ENCODE measurements around the gene MIGA1. TPM values are rescaled to one million over a fixed set of nuclear protein-coding genes. Genes with fewer than 3 reads are reported as not detected.
"Not testable (repeated sequence)": the region's sequence is repeated elsewhere in the genome, so short reads cannot be mapped to it uniquely, and the experiment has no call there.

Gene MIGA1
- total RNA-seq, 1 donor from 2014 or later: 9.7 TPM

GRCh38 chr1:77888081-77888780, 108.8 kb downstream of the MIGA1 start, which contains the start of gene NEXN:
Gene NEXN, plus strand, starts transcription at chr1:77888624. Its CDS starts 27,483 bp downstream, at chr1:77916107.
- ATAC-seq (peak; percentile 91), DNase-seq (peak; percentile 94)
- intact Hi-C loops (cut with micrococcal nuclease): loop anchor here (5.0 kb wide), 1 partner anchor 56 kb away; no protein-coding TSS in a partner anchor

DNA sequence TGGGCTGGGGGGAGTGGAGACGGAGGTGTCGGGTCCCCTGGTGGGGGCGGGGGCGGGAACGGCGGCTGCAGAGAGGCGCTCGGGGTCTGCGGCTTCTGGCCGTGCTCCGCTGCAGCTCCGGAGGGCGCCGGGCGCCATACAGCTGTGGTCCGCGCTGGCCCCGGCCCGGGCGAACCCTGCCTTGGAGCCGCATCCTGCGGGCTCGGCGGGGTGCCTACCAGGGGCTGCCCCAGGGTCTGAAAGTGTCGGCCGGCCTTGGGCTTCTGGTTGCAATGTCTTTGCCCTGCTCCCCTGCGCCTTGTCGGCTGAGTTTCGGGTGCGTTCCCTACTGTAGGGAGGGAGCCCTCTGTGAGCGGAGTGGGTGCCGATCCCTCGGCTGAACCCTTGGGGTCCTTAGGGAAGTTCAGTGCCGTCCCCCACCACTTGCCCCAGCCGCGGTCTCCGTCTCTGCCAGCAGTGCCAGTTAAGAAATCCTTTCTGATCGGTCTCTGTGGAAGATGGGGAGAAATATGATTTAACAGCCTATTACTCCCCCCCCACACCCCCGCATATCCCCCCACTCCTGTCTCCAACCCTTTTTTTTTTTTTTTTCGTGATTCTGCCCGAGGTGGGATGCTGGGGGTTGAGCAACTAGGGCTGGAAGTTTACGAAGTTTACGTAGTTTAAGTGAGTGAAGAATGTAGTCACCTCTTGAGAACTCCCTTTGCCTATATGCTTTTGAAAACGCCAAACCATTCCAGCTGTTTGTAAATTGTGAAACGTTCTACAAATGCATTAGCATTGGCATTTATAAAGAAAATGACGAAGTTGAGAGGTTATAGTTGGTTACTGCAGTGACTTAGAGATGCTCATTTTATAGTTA, 109.6 kb downstream of the MIGA1 start:
- intact Hi-C loops (cut with micrococcal nuclease): loop anchor here (5.0 kb wide), 1 partner anchor 57 kb away; no protein-coding TSS in a partner anchor
- no peak for DNase-seq
- ATAC-seq: peak; percentile 51

DNA sequence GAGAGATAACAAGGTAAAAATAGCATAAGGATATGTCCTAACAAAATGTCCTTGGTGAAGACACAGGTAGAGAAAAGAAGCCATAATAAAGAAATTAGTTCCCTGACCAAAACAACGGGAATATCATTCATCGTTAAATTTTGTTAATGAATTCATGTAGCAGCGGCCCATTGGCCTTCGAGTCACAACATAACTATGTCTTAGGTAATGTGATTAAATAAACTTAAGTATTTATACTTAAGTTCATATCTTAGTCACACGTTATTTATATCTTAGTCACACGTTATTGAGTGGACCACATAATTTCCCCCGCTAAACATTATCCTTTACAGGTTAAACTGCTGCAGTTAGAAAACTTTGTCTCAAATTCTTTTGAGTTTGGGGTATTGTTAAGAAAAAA, 110.2 kb downstream of the MIGA1 start:
- DNase-seq: no peak
- ATAC-seq: peak; percentile 20
- intact Hi-C loops (cut with micrococcal nuclease): loop anchor here (5.0 kb wide), 1 partner anchor 57 kb away; no protein-coding TSS in a partner anchor

GRCh38 chr1:77891200-77891599, 111.8 kb downstream of the MIGA1 start:
- intact Hi-C loops (cut with micrococcal nuclease): no loop called here
- no peak for DNase-seq
- no peak for ATAC-seq

DNA sequence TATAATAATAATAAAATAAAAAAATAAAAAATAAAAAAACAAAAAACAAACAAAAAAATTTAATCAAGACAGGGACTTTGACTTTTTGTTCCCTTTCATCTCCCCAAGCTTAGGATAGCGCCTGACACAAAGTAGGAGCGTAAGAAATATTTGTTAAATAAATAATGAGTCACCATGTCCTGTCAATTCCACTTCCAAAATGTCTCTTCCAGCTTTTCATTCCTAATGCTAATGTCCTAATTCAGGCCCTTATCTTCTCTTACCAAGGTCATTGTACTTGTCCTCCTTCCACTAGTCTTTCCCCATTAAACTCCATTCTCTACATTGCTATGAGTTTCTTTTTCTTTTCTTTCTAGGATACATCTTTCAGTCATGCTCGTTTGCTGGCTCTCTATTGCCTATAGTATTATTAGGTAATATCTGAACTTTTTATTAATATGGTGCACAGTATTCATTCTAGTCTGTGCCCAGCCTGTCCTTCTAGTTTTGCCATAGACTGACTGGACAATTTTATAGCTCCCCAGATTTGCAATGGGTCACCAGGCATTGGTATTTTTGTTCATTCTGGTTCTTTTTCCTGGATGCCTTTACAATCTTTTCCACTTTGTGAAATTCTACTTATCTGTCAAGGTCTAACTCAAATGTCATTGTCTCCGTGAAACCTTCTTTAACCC, 120.3 kb downstream of the MIGA1 start:
- intact Hi-C loops (cut with micrococcal nuclease): no loop called here
- DNase-seq (no peak), ATAC-seq (peak; percentile 70)

- no peak for DNase-seq
- ATAC-seq: peak; percentile 61
- intact Hi-C loops (cut with micrococcal nuclease): no loop called here
These were observed 121.3 kb downstream of the MIGA1 start for GRCh38 chr1:77900687-77901293.

- no peak for DNase-seq
- intact Hi-C loops (cut with micrococcal nuclease): no loop called here
- ATAC-seq: peak; percentile 16
These were observed 126.2 kb downstream of the MIGA1 start for GRCh38 chr1:77905603-77906002.

DNA sequence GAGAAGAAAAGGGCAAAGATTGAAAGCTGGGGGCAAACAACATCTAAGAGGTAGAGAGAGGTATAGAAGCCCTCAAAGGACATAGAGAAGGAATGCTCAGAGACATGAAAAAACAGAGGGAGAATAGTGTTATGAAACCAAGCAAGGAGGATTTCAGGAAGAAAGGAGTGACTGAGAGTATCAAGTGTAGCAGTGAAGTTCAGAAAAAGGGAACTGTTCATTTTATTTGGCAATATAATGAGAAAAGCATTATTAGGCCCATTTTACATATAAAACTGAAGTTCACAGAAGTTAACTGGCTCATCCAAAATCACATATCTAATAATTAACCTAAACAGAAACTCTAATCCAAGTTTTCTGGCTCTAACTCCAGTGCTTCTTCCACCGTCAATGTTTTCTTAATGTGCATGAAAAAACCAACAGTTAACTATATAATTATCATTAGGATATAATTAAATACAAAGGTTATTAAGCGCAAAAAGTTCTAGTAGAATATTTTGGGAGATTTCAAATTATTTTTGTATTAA, 126.6 kb downstream of the MIGA1 start:
- intact Hi-C loops (cut with micrococcal nuclease): no loop called here
- ATAC-seq: peak; percentile 6
- DNase-seq: no peak

DNA sequence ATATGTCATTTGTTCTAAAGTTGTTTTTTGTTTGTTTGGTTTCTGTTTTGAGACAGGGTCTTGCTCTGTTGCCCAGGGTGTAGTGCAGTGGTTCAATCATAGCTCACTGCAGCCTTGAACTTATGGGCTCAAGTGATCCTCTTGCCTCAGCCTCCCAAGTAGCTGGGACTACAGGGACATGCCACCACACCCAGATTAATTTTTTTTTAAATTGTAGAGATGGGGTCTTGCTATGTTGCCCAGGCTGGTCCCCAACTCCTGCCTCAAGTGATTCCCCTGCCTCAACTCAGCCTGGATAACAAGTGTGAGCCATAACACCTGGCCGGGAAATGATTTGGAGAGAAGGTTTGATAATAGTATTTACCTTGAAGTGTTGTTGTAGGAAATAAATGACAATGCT, 127.2 kb downstream of the MIGA1 start:
- no peak for ATAC-seq
- no peak for DNase-seq
- intact Hi-C loops (cut with micrococcal nuclease): no loop called here

DNA sequence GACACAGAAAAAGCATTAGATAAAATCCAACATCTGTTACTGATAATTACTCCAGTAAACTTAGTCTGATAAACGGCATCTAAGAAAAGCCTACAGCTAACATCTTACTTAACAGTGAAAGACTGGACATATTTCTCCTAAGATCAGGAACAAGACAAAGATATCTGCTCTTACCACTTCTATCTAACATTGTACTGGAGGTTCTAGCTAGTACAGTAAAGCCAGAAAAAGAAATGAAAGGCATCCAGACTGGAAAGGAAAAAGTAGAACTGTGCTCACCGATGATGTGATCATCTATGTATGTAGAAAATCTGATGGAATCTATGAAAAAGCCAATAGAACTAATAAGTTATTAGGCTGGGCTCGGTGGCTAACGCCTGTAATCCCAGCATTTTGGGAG, 130.7 kb downstream of the MIGA1 start:
- intact Hi-C loops (cut with micrococcal nuclease): no loop called here
- no peak for ATAC-seq
- no peak for DNase-seq

- DNase-seq; intact Hi-C loops (cut with micrococcal nuclease); ATAC-seq: not testable (repeated sequence)
These were observed 139.5 kb downstream of the MIGA1 start for GRCh38 chr1:77918918-77919317.

- no peak for DNase-seq
- intact Hi-C loops (cut with micrococcal nuclease): no loop called here
- ATAC-seq: no peak
These were observed 146.1 kb downstream of the MIGA1 start for GRCh38 chr1:77925518-77925917.

GRCh38 chr1:77925956-77926355, 146.5 kb downstream of the MIGA1 start:
- DNase-seq (no peak), ATAC-seq (no peak)
- intact Hi-C loops (cut with micrococcal nuclease): no loop called here

- DNase-seq (no peak), ATAC-seq (no peak)
- intact Hi-C loops (cut with micrococcal nuclease): no loop called here
These were observed 147.3 kb downstream of the MIGA1 start for GRCh38 chr1:77926561-77927357.

DNA sequence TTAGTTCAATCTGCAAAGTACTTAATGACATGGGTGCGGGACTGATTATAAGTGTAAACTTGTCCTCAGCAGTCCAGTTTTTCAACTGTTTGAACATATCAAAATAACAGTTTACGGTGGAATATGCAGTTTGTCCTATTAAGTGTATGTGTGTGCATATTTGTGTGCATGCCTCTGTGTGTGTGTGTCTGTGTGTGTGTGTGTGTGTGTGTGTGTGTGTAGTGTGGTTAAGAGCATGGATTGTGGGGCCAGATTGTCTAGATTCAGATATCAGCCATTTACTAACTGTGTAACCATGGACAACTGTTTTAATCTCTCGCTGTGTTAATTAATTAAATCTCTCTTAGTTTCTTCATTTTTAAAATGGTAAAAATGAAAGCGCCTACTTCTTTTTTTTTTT, 148.0 kb downstream of the MIGA1 start:
- ATAC-seq (peak; percentile 6), DNase-seq (no peak)
- intact Hi-C loops (cut with micrococcal nuclease): no loop called here
